Natural killer cell (primary cell): Measurements from ENCODE around the gene SNED1. TPM values are rescaled to one million over a fixed set of nuclear protein-coding genes. Genes with fewer than 3 reads are reported as not detected.

ENCODE experiments used
- ATAC-seq, 3 donors: fragments of 150-1000 bp in 2 of 3; fragments of 200-7000 bp in 1 of 3; cut with Tn5 transposase; 1 replicate in 1 of 3; 2 replicates in 2 of 3; pipeline ENCODE4 v1.10.0; 2021; ENCODE audit warnings: mild to moderate bottlenecking in 2 of 3, moderate library complexity in 2 of 3
- DNase-seq, 2 donors: peaks; one replicate each; pipeline versions ENCODE4 v3.0.0 to v3.0.0-alpha.2; 2013 to 2021; ENCODE audit warnings: mixed read lengths in 1 of 2
- H3K27ac ChIP-seq: one replicate; pipeline ENCODE4 v1.5.1; 2013; ENCODE audit warnings: mild to moderate bottlenecking, low read length
- H3K27me3 ChIP-seq: one replicate; pipeline ENCODE4 v1.6.1; 2013; ENCODE audit warnings: low read length; ENCODE audit not compliant: control insufficient read depth, insufficient read depth
- H3K36me3 ChIP-seq: one replicate; pipeline ENCODE4 v1.6.1; 2013; ENCODE audit warnings: low read length; ENCODE audit not compliant: control insufficient read depth, insufficient read depth
- H3K4me1 ChIP-seq: one replicate; pipeline ENCODE4 v1.6.1; 2013; ENCODE audit warnings: low read length; ENCODE audit not compliant: control insufficient read depth, insufficient read depth
- H3K4me3 ChIP-seq: one replicate; pipeline ENCODE4 v1.5.1; 2013; ENCODE audit warnings: low read length
- H3K9me3 ChIP-seq: one replicate; pipeline ENCODE4 v1.6.1; 2013; ENCODE audit warnings: low read length; ENCODE audit not compliant: control insufficient read depth, insufficient read depth
- H3K27ac Mint-ChIP-seq, 2 donors: one replicate each; pipeline ENCODE4 v1.8.0; 2022; ENCODE audit warnings: mild to moderate bottlenecking in 2 of 2, mixed read lengths in 2 of 2, moderate library complexity in 1 of 2
- H3K27me3 Mint-ChIP-seq, 2 donors: one replicate each; pipeline ENCODE4 v1.8.0; 2022; ENCODE audit warnings: low read depth in 2 of 2, mixed read lengths in 2 of 2
- H3K36me3 Mint-ChIP-seq: one replicate; pipeline ENCODE4 v1.8.0; 2022; ENCODE audit warnings: mixed read lengths
- H3K4me1 Mint-ChIP-seq, 2 donors: one replicate each; pipeline ENCODE4 v1.8.0; 2022; ENCODE audit warnings: mixed read lengths in 2 of 2
- H3K4me3 Mint-ChIP-seq: one replicate; pipeline ENCODE4 v1.8.0; 2022; ENCODE audit warnings: mild to moderate bottlenecking, moderate library complexity, mixed read lengths
- H3K9me3 Mint-ChIP-seq, 2 donors: one replicate each; pipeline ENCODE4 v1.8.0; 2022; ENCODE audit warnings: mixed read lengths in 2 of 2
- WGBS: methylation state at CpG from one replicate; pipeline ENCODE4 v1.1.7; 2013; ENCODE audit warnings: missing lambda C conversion rate; ENCODE audit not compliant: insufficient coverage; 5-methylcytosine and 5-hydroxymethylcytosine counted together
- intact Hi-C: fragments of 100-400 bp; cut with micrococcal nuclease; formaldehyde crosslinking; loops from one replicate; pipeline ENCODE4 v1.14.2; 2022
- total RNA-seq, 4 donors: library from RNA; stranded (reverse); fragments of 120-200 nt in 1 of 4; gene quantifications; one replicate each; pipeline versions ENCODE4 v1.2.3 to v1.2.4, GENCODE V29; 2013 to 2022
- TF ChIP-seq, protein P1 (sequence below): fragments of 200-600 bp; IDR thresholded peaks from one replicate; pipeline ENCODE4 v1.8.0; 2022; ENCODE audit warnings: antibody characterized with exemption

Gene SNED1
- total RNA-seq, 3 donors from 2014 or later (not counting 1 experiment from before 2014, with no cell fraction given): 0.97 to 4.9 (median 2.5) TPM

DNA sequence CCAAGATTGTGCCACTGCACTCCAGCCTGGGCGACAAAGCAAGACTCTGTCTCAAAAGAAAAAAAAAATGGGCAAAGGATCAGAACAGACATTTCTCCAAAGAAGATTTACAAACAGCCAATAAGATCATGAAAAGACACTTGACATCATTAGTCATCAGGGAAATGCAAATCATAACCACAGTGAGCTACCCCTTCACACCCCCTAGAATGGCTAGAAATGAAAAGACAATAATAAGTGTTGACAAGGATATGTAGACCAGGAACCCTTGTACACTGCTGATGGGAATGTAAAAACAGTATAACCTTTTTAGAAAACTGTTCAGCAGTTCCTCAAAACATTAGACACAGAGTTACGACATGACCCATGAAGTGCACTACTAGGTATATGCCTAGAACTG lies 122.0 kb downstream of the SNED1 start:
- 100% methylated on average over 2 of the region's 2 CpGs for WGBS
- Histone ChIP-seq H3K9me3 (no peaks in the 10 kb centered on the region), H3K4me3 (no peak overlapping the region), H3K36me3 (peaks cover 7% of the 10 kb centered on the region), H3K27ac (no peak overlapping the region), H3K27me3 (no peaks in the 10 kb centered on the region), H3K4me1 (no peaks in the 10 kb centered on the region)
- ATAC-seq (no peak), DNase-seq (no peak)
- Mint-ChIP-seq H3K9me3 (no peaks in the 10 kb centered on the region), H3K36me3 (no peaks in the 10 kb centered on the region), H3K4me3 (no peak overlapping the region), H3K27me3 (no peaks in the 10 kb centered on the region), H3K4me1 (no peaks in the 10 kb centered on the region), H3K27ac (no peak overlapping the region)
- intact Hi-C loops: no loop called here
- TF ChIP-seq, protein P1, sequence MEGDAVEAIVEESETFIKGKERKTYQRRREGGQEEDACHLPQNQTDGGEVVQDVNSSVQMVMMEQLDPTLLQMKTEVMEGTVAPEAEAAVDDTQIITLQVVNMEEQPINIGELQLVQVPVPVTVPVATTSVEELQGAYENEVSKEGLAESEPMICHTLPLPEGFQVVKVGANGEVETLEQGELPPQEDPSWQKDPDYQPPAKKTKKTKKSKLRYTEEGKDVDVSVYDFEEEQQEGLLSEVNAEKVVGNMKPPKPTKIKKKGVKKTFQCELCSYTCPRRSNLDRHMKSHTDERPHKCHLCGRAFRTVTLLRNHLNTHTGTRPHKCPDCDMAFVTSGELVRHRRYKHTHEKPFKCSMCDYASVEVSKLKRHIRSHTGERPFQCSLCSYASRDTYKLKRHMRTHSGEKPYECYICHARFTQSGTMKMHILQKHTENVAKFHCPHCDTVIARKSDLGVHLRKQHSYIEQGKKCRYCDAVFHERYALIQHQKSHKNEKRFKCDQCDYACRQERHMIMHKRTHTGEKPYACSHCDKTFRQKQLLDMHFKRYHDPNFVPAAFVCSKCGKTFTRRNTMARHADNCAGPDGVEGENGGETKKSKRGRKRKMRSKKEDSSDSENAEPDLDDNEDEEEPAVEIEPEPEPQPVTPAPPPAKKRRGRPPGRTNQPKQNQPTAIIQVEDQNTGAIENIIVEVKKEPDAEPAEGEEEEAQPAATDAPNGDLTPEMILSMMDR: no peak

DNA sequence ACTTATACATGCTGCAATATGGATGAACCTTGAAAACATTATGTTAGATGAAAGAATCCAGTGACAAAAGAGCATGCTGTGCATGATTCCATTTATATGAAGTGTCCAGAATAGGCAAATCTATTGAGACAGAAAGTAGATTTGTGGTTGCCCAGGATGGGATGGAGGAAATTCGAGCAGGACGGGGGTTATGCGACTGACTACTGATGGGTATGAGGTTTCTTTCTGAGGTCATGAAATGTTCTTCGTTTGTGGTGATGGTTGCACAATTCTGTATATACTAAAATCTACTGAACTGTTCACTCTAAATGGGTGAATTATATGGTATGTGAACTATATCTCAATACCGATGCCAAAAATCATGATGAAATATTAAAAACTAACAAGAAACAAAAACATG lies 122.6 kb downstream of the SNED1 start:
- Histone ChIP-seq H3K27me3 (no peaks in the 10 kb centered on the region), H3K4me1 (peaks cover 4% of the 10 kb centered on the region), H3K36me3 (peaks cover 7% of the 10 kb centered on the region), H3K9me3 (no peaks in the 10 kb centered on the region), H3K27ac (no peak overlapping the region), H3K4me3 (no peak overlapping the region)
- intact Hi-C loops: no loop called here
- ATAC-seq (no peak), DNase-seq (no peak)
- Mint-ChIP-seq H3K9me3 (no peaks in the 10 kb centered on the region), H3K27ac (no peak overlapping the region), H3K36me3 (no peaks in the 10 kb centered on the region), H3K4me1 (no peaks in the 10 kb centered on the region), H3K4me3 (no peak overlapping the region), H3K27me3 (no peaks in the 10 kb centered on the region)
- WGBS: 91% methylated on average over 3 of the region's 5 CpGs
- TF ChIP-seq, protein P1: no peak

DNA sequence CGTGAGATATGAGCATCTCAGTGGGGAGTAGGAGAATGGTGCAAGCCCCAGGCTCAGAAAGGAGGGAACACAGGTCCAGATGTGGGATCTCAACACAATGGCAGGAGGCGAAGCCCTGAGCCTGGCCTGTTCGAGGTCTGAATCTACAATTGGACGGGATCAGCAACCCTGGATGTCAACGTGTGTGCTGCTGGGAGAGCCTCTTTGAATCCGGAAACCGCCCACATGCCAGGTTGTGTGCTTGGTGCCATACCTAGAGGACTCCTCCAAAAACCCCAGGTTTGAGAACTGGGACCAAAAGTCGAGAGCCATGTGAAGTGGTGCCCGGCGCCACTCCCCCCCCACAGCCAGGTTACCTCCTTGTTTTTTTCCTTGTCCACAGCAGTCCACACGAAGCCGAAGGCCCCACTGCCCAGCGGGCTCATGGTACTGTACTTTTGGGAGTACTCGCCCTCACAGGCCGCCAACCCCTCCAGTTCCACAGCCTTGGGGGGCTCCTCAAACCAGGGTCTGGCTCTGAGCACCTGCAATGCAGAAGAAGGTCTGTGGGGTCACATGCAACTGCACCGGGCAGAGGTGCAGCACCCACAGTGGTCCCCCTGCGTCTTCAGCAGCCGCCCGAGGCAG lies 124.1 kb downstream of the SNED1 start:
- Histone ChIP-seq H3K9me3 (no peaks in the 10 kb centered on the region), H3K4me3 (no peak overlapping the region), H3K4me1 (peaks cover 13% of the 10 kb centered on the region), H3K27ac (no peak overlapping the region), H3K27me3 (no peaks in the 10 kb centered on the region), H3K36me3 (peaks cover 7% of the 10 kb centered on the region)
- Mint-ChIP-seq H3K36me3 (no peaks in the 10 kb centered on the region), H3K4me1 (no peaks in the 10 kb centered on the region), H3K4me3 (no peak overlapping the region), H3K9me3 (no peaks in the 10 kb centered on the region), H3K27me3 (no peaks in the 10 kb centered on the region), H3K27ac (no peak overlapping the region)
- ATAC-seq (no peak), DNase-seq (no peak)
- intact Hi-C loops: no loop called here
- WGBS: 97% methylated on average over 19 of the region's 19 CpGs
- TF ChIP-seq, protein P1: no peak
